Eye (tissue), 1 donor: ENCODE measurements around the gene GDPD5.

Source experiments
- DNase-seq: peaks from one replicate; pipeline ENCODE4 v3.0.0-alpha.2; 2015

The GDPD5 gene

DNA sequence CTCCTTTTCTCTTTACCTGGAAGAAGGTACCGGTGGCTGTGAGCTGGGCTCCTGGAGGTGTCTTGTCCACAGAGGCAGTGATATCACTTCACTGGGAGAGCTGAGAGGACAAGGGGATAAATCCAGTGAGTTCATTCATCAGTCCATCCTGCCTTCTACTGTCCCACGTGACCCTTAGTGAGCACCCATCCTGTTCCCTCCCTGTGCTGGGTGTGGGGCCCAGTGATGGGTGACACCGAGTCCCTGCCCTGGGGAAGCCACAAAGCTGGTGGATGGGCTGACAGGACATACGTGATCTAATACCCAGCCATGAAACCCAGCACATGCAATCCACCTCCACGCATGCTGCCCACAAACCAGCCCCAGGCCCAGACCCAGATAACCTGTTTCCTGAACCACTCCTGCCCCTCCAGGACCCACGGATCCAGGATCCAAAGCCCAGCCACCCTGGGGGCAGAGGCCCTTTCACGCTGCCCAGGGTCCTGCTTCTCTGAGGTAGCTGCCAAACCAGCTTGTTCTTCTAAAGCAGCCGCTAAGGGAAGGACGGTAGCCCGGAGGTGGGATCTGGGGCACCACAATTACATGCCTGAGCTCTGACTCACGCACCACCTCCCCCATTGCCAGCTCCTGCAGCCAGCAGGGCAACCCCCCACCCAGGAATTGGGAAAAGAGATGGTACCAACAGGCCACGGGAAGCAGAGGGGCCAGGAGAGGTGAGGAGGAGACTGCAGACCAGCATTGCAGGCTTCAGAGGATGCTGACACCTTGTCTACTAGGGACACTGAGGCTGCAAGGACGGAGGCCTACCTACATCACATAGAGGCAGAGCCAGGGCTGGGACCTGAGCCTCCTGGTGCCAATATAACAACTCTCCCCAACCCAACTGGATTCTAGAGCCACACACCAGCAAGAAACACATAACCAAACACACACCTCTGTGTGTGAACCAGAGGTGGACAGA is 35.2 kb downstream of the GDPD5 start:
- DNase-seq, result no peak

- DNase-seq, result no peak
These were observed 38.4 kb downstream of the GDPD5 start for GRCh38 chr11:75487365-75487764.

GRCh38 chr11:75485742-75486141 is 40.0 kb downstream of the GDPD5 start:
- DNase-seq, result no peak

DNA sequence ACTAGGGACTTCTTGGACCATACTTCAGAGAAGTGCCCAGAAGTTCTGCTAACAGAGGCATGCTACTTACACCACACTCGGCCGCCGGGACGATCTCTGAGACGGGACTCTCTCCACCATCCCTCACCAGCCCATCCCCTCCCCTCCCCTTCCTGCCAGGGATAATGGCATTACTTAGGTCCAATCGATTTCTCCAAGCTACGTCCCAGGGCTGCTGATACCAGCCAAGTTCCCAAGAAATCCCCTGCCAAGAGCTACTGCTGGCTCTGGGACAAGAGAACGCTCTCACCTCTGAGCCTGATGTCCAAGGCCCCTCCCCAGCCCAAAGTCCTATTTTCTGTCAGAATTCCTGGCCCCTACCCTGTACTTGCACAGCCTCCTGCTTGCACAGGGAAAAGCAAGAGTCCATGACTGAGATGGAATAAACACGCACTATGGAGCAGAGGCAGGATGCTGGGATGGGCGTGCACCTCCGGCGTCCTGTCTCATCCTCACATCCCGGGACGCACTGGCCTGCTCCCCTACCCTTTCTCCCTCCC is 42.7 kb downstream of the GDPD5 start:
- no peak for DNase-seq

GRCh38 chr11:75481922-75482606 is 43.7 kb downstream of the GDPD5 start:
- DNase-seq, result no peak

GRCh38 chr11:75481223-75481921 is 44.4 kb downstream of the GDPD5 start:
- DNase-seq, result no peak

DNA sequence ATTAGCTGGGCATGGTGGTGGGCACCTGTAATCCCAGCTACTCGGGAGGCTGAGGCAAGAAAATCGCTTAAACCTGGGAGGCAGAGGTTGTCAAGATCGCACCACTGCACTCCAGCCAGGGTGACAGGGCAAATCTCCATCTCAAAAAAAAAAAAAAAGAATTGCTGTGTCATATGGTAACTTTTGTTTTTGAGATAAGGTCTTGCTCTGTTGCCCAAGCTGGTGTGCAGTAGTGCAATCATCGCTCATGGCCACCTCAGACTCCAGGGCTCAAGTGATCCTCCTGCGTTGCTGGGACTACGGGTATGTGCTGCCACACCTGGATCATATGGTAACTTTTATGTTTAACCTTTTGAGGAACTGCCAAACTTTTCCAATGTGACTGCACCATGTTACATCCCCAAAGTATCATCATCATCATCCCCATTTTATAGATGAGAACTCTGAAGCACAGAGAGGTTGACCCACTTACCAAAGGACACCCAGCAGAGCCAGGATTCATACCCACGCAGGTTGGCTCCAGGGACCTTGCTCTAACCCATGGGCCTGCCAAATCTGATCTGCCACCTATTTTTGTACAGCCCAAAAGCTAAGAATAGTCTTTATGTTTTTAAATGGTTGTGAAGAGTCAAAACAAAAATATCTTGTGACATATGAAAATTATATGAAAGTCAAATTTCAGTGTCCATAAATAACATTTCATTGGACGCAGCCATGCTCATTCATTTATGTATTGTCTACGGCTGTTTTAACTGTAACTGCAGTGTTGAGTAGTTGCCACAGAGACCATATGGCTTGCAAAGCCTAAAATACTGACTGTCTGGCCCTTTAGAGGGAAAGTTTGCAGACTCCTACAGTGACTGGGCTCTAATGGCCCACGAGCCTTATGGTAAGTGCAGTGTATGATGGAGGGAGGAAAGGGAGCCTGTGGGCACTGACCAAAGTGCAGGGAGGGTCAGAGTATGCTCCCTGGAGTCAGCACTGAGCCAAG is 45.3 kb downstream of the GDPD5 start:
- DNase-seq, result no peak

DNA sequence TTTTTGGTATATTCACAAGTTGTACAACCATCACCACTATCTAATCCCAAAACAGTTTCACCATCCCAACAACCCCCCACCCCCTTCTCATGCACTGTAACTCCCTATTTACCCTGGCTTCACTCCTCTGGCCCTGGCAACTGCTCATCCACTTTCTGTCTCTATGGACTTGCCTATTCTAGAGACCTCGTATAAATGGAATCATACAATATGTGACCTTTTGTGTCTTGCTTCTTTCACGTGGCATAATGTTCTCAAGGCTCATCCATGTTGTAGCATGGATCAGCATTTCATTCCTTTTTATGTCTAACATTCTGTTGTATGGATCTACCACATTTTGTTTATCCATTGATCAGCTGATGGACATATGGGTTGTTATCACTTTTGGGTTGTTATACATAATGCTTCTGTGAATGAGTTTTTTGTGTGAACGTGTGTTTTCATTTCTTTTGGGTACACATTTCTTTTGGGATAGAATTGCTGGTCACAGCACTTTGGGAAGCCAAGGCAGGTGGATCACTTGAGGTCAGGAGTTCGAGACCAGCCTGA is 46.1 kb downstream of the GDPD5 start:
- no peak for DNase-seq

DNA sequence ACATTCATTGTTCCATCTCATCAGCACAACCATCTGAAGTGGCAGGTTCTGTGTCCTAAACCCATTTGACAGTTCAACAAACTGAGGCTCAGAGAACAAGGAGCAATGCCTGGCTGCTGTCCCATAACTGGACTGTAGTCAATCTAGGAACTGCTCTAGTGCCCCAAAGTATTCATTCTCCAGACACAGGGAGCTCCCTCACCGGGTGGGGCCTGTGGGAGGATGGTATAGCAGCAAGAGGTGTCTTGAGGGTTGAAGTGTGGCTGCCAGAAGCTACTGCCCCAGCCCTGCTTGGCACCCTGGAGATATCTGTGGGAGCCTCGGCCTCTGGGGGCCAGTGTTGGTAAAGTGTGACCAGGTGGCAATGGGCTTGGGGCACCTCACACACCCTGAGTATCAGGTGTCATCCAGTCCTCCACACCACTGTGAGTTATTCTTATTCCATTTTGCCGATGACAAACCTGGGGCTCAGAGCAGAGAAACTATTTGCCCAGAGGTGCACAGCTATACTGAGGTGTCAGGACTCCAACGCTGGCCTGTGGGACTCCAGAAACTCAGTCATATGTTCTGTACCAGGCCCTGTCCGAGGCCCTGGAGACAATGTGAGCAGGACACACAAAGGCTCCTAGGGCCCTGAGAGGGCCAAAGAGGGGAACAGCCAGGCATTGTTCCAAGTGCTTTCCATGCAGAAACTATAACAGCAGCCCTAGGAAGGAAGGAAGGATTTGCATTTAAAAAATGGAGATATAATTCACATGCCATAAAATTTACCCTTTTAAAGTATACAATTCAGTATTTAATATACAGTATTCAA is 46.8 kb downstream of the GDPD5 start:
- DNase-seq, result peak; percentile 14

DNA sequence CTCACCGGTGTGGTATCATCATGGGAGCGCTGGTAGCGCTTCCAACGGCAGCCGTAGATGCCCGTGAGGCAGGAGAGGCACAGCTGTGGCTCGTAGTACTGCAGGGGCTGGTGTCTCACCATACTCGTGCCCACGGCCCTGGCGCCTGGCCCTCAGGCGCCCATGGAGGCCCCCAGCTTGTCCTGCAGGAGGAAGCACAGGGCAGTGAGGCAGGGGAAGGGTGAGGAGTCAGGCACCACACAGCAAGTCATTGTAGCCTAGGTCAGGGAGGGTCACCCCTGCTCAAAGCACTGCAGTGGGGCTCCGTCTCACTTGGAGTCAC is 48.2 kb downstream of the GDPD5 start:
- no peak for DNase-seq

- peak; percentile 19 for DNase-seq
These were observed 48.8 kb downstream of the GDPD5 start for GRCh38 chr11:75476739-75477613.

DNA sequence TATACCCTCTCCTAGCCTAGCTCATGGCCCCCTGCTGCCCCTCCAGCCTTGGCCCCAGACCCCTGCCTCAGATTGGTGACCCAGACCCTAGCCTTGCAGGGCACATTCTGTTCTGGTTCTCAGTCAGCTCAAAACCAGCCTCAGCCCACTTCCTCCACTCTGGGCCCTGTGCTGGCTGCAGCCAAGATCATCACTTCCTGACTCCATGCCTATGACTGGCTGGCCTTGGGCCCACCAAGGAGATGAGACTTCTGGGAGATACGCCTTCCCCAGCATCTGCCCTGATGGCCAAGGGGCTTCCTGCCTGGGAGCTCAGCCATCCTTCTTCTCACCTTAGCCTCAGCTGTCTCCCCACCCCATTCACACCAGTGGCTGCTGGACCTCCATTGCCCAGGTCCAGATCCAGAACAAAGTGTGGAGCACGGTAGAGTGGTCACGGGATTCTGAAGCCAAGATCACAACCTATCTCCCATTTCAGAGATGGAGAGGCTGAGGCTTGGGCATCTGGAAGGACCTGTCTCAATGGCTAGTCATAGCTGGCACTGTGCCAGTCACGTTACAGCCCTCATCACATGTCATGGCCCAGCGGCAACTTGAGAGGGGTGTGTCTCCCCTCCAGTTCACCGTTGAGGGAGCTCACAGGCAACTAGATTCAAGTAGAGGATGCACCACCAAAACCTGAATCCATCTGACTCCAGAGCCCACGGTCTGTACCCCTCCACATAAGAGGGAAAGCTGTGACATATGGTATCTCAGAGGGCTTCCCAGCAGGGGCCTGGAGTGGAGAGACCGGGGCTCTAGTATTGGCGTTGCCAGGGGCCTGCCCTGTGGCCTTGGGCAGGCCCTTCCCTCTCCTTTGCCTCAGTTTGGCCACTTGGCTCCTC is 49.7 kb downstream of the GDPD5 start:
- peak; percentile 14 for DNase-seq

GRCh38 chr11:75474878-75475766 is 50.6 kb downstream of the GDPD5 start:
- peak; percentile 69 for DNase-seq

DNA sequence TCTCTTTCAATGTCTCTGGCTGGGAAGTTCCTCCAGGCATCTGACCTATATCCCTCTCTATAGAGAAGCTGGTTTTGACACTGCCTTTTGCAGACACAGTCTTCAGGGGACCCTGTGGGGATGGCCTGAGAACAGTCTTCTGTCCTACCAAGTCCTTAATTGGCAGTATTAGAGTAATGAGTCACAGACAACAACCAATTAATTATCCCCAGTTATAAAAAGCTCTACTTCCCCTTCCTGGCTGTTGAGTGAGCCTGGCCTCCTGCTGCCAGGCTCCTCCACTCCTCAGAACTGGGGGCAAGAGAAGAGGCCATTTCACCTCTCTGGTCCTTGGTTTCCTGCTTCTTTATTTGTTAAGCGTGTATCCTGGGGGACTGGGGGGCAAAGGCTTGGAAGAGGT is 51.5 kb downstream of the GDPD5 start:
- peak; percentile 30 for DNase-seq

DNA sequence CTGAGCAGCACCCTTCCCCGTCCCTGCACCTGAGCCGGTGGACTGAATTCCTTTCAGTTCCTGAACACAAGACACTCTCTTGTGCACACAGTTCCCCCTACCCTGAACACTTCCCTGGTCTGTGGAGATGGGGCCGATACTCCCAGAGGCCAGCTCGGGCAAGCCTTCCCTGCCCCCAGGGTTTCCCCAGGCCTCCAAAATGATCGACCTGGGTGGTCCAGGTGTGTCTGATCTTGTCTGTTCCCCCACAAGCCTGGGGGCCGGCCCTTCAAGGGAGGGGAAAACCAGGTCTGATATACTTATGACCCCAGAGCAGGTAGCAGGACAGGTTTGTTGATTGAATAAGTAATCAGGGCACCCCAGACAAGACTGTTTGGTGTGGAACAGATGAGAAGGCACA is 52.1 kb downstream of the GDPD5 start:
- DNase-seq, result no peak

DNA sequence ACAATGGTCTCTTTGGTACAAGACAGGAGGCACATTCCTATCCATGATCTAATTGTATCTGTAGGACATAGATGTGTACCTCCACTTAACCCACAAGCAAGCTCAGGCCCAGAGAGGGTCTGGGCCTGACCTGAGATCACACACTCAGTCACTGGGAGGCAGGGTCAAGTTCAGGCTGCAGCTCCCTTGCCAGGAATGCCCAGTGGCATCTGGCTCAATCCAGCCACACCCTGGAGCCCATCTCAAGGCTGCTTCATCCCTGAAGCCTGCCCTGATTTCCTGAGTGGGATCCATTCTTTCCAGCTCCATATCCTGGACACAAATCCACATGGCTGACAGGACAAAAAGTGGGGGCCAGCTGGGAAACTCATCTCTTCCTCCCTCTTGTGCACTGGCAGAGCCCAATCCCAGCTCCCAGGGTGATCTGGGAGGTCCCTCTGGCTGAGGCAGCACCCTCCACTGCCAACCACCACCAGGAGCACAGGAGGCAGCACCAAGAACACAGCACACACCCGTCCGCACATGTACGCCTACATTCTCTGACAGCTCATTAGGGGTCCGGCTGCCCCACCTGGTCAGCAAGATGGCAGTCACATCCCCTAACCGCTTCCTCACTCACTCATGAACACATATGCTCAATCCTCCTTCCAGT is 53.5 kb downstream of the GDPD5 start:
- no peak for DNase-seq
